Activated T-helper 1 cell treated with anti-CD3 and anti-CD28 coated beads, Interleukin-2, amount 50 U/mL, for 16 hours (primary cell): ENCODE results near the gene CPNE4.

ENCODE experiments used
- DNase-seq, 2 donors: peaks; one replicate each; pipeline ENCODE4 v3.0.0-alpha.2; 2020; ENCODE audit warnings: low read depth in 1 of 2, low spot score in 1 of 2

The CPNE4 gene

GRCh38 chr3:131705558-131706051 is 329.2 kb downstream of the CPNE4 start:
- no peak for DNase-seq

DNA sequence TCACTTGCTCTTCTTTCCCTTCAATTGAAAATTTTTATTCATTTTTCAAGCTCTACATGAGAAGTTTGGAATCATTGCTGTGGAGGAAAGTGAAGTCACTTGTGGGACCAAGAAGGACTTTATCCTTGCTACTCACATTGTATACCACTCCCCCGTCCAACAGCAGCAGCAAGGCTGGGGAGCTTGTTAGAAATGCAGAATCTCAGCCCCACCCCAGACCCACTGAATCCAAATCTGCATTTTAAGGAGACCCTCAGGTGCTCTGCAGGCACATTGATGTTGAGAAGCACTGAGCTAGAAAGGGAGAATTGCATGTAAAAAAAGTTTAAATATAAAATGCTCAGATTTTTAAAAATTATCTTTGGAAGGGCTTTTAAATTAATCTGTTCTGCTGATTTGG is 329.7 kb downstream of the CPNE4 start:
- DNase-seq: no peak

DNA sequence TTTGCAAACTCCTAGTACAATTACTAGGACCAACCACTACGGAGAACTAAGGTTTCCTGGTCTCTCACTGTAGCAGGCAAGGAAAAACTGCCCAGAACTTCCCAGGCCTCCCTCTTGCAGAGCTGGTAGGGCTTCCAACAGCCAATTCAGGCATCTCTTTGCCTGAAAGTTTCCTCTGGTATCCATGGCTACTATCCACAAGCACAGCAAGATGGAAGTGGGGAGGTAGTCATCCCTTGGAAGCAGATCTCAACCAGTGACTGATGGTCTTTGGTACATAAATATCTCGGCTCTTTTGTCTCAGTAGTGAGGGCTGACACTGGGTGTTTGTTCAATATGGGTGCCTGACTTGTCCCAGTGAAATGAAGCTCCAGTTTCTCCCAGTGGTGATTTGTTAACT is 330.7 kb downstream of the CPNE4 start:
- no peak for DNase-seq

DNA sequence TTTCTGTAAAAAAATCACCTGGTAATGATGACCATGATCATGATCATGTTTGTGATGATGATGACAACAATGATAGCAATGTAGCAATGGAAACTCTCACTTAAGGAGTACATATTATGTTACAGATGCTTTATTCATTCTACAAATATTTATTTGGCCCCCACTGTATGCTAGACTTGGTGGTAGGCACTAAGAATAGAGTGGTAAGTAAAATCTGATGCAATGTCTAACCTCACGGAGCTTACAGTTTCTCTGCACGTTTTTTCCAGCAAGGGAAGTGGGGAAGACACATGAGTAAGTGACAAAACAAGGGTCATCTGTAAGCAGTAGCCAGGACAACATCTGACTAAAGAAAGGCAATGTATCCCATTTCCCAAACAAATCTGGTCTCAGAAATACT is 332.7 kb downstream of the CPNE4 start:
- DNase-seq: no peak

- no peak for DNase-seq
Observed at GRCh38 chr3:131701153-131701770, 333.6 kb downstream of the CPNE4 start.

DNA sequence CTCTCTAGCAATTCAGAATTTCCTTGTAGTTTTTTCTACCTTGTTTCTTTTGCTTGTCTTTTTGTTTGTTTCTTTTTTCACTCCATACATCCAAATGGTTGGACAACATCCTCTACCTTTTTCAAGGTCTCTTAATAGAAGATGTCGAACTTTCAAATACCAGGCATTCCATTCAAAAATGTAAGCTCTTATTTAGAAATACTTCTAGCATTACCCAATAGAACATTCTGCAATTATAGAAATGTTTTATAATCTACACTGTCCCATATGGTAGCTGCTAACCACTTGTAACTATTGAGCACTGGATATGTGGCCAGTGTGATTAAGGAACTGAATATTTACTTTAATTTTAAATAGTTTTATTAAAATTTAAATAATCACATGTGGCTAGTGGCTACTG is 335.8 kb downstream of the CPNE4 start:
- no peak for DNase-seq

GRCh38 chr3:131694376-131694775 is 340.4 kb downstream of the CPNE4 start:
- no peak for DNase-seq

- no peak for DNase-seq
Observed at GRCh38 chr3:131692356-131692755, 342.5 kb downstream of the CPNE4 start.

- DNase-seq: no peak
Observed at GRCh38 chr3:131690800-131691199, 344.0 kb downstream of the CPNE4 start.

DNA sequence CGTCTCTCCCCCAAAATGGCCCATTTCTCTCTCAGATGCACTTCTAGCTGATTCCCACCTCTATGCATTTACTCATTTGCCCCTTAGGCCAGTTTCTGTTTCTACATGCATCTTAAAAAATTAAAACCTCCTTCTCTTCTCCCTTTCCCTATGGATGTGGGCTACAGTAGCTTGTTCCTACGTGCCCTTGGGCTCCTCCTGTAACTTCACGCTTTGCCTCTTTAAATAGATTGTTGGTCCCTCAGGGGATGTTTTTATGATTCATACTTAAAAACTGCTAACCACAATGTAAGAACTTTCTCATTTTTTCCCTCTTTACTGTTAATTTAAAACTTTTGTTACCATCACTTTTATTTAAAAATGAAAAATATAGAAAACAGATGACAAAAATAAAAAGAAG is 346.4 kb downstream of the CPNE4 start:
- no peak for DNase-seq

DNA sequence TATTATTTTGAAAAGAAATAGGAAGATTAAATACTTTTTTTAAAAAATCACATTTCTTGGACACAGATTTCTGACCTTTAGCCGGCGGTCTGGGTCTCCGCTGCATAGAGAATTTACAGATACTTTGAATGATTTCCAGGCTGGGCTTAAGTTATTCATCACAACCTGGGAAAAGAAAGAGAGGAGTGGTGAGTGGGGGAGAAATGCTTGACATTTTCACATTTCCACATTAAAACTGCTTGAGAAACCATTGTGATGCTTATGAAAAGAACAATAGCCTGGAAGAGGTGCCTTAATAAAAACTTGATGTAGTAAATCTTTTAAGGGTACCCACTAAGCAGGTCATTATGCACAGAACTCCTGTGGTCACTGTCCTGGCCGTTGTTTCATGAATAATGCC is 365.2 kb downstream of the CPNE4 start:
- DNase-seq: no peak

GRCh38 chr3:131658771-131659170 is 376.0 kb downstream of the CPNE4 start:
- DNase-seq: no peak

DNA sequence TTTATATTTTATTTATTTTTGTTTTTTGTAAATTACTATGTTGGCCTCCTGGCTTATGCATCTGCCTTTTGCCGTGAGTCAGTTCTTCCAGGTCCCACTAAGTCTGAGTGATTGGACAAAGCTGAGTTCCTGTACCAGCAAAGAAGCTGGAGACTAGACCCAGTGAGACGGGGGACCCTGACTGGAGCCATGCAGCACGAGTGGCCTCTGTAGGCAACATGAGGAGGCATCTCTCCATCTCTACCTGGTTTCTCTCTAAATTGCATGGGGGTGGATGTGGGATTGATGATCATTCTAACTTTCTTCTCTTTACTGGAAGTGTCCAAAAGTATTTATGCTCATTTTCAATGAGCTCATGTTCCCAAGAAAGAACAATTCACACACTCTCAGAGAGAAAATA is 376.7 kb downstream of the CPNE4 start:
- DNase-seq: no peak

GRCh38 chr3:131655070-131655690 is 379.6 kb downstream of the CPNE4 start:
- DNase-seq: no peak

DNA sequence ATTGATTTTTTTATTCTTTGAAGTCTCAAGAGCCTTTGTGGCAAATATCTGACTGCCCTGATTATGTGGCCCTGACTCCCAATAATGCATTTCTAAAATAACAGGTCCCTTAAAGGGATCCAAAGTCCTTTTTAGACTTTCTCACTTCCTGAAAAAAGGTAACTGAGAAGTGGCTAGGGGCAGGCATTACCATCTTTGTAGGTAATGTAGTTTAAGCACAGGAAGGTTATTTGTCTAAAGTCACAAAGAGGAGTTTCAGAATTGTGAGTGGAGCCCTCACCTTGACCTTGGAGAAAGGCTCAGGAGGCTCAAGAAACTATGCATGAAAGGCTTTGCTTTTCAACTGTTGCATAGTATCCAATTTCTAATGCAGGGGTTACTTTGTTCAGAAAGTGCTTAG is 389.2 kb downstream of the CPNE4 start:
- no peak for DNase-seq

DNA sequence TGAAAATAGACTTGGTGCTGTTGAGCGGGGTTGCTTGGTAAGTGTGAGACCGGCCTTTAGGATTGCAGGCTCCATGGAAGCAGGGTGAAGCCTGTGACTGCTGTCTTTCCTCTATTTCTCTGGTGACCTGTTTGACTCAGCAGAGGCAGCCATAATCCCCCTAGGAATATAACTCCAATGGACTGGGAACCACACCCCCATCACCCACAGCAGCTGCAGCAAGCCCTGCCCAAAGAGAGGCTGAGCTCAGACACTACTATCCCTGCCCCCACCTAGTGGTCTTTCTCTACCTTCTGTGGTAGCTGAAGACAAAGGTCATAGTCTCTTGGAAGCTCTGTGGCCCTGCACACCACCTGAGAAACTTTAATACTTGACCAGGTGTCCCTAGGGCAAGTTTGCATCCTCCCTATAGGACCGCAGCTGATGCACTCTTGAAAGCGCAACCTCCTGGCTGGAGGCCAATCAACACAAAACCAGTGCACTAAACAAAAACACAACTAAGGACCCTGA is 398.5 kb downstream of the CPNE4 start:
- DNase-seq: no peak

GRCh38 chr3:131630807-131631206 is 404.0 kb downstream of the CPNE4 start:
- no peak for DNase-seq

- no peak for DNase-seq
Observed at GRCh38 chr3:131630097-131630496, 404.7 kb downstream of the CPNE4 start.

- DNase-seq: no peak
Observed at GRCh38 chr3:131623431-131623830, 411.4 kb downstream of the CPNE4 start.

GRCh38 chr3:131622726-131623125 is 412.1 kb downstream of the CPNE4 start:
- no peak for DNase-seq

GRCh38 chr3:131620977-131621376 is 413.8 kb downstream of the CPNE4 start:
- DNase-seq: no peak

- no peak for DNase-seq
Observed at GRCh38 chr3:131619821-131620220, 415.0 kb downstream of the CPNE4 start.

DNA sequence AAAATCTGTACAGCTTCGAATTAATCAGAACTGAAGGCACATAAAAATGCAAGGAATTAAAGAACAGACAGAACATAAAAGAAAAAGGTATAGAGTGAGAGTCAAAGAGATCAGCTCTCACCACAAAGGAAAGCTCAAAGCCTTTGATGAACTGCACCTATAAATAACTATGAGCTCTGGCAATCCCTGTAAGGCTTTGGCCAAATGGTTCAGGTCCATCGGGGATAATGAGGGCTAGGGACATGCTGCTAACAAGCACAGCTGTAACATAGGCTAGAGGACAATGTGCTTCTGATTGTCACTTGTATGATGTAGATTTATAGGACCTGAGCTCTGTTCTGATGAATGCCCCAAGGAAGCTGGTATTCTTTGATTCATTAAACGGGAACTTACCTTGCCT is 418.1 kb downstream of the CPNE4 start:
- DNase-seq: no peak
